NT2/D1 (cell line): ENCODE data around the gene KDM6B.

Source experiments
- SUZ12 ChIP-seq: IDR thresholded peaks from 2 replicates; pipeline ENCODE4 v1.6.1; 2011; ENCODE audit not compliant: insufficient read length, insufficient read depth; ENCODE audit errors: extremely low read depth
- YY1 ChIP-seq: IDR thresholded peaks from 2 replicates; pipeline ENCODE4 v1.6.1; 2011; ENCODE audit not compliant: insufficient read length, insufficient read depth
- ZNF274 ChIP-seq: IDR thresholded peaks from 2 replicates; pipeline ENCODE4 v1.6.1; 2011; ENCODE audit warnings: mild to moderate bottlenecking, low read depth, low read length

- TF ChIP-seq YY1 (no peak), ZNF274 (no peak), SUZ12 (no peak)
Measured at GRCh38 chr17:7822126-7822525, 11.9 kb upstream of the KDM6B start.
